AG10803 (cell line): ENCODE results near the gene CNTD1.

Source experiments
- DNase-seq: peaks from one replicate; pipeline ENCODE4 v3.0.0; 2010; ENCODE audit warnings: low read depth
- H3K4me3 ChIP-seq: 2 replicates; pipeline ENCODE4 v1.5.1; 2011; ENCODE audit warnings: mild to moderate bottlenecking, low read length, control low read depth
- TF ChIP-seq, protein P1 (sequence below): conservative IDR thresholded peaks from 2 replicates; pipeline ENCODE4 v1.5.1; 2011; ENCODE audit warnings: mild to moderate bottlenecking, low read length, control low read depth, inconsistent platforms

The CNTD1 gene

DNA sequence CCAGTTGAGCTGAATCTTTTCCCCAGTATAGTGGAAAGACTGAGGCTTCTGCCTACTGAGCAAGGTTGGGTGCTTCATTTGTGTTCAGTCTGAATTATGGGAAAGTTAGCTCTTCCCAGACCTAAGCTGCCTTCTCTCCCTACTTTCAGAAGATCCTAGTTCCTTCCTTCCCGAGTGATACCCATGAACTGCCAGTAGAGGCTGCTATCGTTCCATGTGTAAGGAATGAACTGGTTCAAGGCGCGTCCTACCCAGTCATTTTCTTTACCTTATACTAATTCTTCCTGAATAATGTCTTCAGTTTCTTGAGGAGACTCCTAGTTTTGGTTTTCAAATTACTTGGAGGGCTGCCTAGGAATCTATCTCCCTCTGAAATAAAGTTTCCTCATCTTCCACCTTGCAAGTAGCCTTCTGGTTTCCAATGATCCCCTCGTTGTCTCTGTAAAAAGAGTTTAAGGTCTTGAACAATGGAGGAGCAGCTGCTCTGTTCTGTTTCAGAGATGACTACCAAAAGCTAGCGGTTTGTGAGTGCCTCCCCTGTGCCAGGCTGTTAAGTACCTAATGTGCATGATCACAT, 44.8 kb downstream of the CNTD1 start:
- H3K4me3 ChIP-seq, result no peak overlapping the region
- DNase-seq, result peak; percentile 73
- TF ChIP-seq, protein P1, sequence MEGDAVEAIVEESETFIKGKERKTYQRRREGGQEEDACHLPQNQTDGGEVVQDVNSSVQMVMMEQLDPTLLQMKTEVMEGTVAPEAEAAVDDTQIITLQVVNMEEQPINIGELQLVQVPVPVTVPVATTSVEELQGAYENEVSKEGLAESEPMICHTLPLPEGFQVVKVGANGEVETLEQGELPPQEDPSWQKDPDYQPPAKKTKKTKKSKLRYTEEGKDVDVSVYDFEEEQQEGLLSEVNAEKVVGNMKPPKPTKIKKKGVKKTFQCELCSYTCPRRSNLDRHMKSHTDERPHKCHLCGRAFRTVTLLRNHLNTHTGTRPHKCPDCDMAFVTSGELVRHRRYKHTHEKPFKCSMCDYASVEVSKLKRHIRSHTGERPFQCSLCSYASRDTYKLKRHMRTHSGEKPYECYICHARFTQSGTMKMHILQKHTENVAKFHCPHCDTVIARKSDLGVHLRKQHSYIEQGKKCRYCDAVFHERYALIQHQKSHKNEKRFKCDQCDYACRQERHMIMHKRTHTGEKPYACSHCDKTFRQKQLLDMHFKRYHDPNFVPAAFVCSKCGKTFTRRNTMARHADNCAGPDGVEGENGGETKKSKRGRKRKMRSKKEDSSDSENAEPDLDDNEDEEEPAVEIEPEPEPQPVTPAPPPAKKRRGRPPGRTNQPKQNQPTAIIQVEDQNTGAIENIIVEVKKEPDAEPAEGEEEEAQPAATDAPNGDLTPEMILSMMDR, result peak; percentile 100

DNA sequence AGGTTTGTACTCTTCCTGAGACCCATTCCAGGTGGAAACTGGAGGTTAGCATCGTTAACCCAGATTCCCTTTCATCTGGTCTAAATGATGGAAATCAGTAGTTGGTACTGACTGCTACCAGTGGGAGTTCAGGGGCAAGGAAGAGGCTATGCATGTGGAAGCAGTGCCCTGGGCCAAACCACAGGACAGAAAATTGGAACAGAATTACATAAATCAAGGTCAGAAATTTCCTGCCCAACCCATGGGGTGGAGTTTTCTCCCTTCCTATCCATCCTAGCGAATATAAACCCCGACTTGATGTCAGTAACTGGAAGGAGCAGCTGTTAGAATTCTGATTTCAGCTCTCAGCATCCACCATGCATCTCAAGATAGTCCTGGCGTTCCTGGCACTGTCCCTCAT, 45.6 kb downstream of the CNTD1 start, which contains the start of gene AOC2:
Gene AOC2 (plus strand): TSS at position 310 of the 400 bp plus-strand sequence. CDS start 47 bp downstream, at position 357.
- TF ChIP-seq, protein P1, result no peak
- H3K4me3 ChIP-seq, result no peak within 1 kb of the TSS
- peak; percentile 44 for DNase-seq

DNA sequence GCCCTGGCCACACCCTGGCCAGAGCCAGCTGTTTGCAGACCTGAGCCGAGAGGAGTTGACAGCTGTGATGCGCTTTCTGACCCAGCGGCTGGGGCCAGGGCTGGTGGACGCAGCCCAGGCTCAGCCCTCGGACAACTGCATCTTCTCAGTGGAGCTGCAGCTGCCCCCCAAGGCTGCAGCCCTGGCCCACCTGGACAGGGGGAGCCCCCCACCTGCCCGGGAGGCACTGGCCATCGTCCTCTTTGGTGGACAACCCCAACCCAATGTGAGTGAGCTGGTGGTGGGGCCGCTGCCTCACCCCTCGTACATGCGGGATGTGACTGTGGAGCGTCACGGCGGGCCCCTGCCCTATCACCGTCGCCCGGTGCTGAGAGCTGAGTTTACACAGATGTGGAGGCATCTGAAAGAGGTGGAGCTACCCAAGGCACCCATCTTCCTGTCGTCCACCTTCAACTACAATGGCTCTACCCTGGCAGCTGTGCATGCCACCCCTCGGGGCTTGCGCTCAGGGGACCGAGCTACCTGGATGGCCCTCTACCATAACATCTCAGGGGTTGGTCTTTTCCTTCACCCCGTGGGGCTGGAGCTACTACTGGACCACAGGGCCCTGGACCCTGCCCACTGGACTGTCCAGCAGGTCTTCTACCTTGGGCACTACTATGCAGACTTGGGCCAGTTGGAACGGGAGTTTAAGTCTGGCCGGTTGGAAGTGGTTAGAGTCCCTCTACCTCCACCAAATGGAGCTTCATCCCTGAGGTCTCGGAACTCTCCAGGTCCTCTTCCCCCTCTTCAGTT, 46.3 kb downstream of the CNTD1 start:
- DNase-seq, result no peak
- TF ChIP-seq, protein P1, result no peak
- H3K4me3 ChIP-seq, result no peak overlapping the region

DNA sequence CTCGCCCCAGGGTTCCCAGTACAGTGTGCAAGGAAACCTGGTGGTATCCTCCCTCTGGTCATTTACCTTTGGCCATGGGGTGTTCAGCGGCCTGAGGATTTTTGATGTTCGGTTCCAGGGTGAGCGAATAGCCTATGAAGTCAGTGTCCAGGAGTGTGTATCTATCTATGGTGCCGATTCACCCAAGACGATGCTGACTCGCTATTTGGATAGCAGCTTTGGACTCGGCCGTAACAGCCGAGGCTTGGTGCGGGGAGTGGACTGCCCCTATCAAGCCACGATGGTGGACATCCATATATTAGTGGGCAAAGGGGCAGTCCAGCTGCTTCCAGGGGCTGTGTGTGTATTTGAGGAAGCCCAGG, 46.9 kb downstream of the CNTD1 start:
- no peak overlapping the region for H3K4me3 ChIP-seq
- TF ChIP-seq, protein P1, result no peak
- DNase-seq, result no peak

DNA sequence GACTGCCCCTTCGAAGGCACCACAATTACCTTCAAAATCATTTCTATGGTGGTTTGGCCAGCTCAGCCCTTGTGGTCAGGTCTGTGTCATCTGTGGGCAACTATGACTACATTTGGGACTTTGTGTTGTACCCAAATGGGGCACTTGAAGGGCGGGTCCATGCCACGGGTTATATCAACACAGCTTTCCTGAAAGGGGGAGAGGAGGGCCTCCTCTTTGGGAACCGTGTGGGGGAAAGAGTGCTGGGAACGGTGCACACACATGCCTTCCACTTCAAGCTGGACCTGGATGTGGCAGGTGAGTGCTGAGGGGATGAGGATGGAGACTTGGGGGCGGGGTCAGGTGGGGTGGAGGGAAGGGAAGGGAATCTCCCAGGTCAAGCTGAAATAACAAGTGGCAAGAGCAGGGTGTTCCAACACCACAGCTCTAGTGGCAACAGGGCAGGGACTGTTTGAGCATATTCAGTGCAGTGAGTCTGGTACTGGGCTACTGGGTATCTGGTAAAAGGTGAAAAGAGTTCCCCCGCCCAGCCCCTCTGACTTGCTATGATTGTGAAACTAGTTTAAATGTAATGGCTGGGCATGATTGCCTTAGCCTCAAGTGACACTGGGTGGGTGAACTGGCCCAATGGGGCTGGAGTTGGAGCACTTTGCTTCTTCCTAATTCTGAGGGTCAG, 47.4 kb downstream of the CNTD1 start:
- no peak for DNase-seq
- no peak overlapping the region for H3K4me3 ChIP-seq
- TF ChIP-seq, protein P1, result no peak

DNA sequence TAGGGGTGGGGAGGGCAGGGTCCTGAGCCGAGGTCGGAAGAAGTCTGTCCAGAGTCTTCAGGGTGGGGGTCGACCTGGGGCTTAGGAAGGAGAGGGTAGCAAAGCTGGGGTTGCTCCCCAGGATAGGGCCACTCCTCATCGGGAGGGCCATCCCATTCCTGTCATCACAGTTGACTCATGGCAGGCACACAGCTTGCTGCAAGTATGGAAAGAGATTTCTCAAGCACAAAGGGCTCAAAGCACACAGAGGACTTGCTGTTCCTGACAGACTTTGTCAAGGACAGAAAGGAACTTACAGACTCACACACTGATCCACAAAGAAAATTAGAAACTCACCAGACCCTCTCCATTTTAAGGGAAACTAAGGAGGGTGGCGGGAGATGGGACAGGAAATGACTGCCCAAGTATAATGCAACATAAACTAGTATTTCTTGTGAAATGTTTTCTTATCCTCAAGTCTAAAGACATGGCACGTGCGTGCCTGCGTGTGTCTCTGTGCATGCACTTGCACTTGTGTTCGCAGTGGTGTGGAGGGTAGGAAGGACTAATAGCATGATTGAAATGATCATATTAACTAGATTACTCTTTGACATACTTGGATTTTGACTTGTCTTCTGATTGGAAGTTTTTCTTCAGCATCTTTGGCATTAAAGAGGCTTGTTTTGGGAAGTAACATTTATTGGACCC, 48.1 kb downstream of the CNTD1 start:
- H3K4me3 ChIP-seq, result no peak overlapping the region
- TF ChIP-seq, protein P1, result no peak
- peak; percentile 63 for DNase-seq
